GM12872 (cell line): ENCODE data around the gene IRF4.

Experiments
- TF ChIP-seq, protein P1 (sequence below): IDR thresholded peaks from 3 replicates; pipeline ENCODE4 v1.5.1; 2011; ENCODE audit warnings: low read depth, mild to moderate bottlenecking, low read length, moderate library complexity; ENCODE audit not compliant: insufficient read depth

The IRF4 gene

GRCh38 chr6:360349-360748 is 31.2 kb upstream of the IRF4 start:
- TF ChIP-seq, protein P1, sequence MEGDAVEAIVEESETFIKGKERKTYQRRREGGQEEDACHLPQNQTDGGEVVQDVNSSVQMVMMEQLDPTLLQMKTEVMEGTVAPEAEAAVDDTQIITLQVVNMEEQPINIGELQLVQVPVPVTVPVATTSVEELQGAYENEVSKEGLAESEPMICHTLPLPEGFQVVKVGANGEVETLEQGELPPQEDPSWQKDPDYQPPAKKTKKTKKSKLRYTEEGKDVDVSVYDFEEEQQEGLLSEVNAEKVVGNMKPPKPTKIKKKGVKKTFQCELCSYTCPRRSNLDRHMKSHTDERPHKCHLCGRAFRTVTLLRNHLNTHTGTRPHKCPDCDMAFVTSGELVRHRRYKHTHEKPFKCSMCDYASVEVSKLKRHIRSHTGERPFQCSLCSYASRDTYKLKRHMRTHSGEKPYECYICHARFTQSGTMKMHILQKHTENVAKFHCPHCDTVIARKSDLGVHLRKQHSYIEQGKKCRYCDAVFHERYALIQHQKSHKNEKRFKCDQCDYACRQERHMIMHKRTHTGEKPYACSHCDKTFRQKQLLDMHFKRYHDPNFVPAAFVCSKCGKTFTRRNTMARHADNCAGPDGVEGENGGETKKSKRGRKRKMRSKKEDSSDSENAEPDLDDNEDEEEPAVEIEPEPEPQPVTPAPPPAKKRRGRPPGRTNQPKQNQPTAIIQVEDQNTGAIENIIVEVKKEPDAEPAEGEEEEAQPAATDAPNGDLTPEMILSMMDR: no peak

DNA sequence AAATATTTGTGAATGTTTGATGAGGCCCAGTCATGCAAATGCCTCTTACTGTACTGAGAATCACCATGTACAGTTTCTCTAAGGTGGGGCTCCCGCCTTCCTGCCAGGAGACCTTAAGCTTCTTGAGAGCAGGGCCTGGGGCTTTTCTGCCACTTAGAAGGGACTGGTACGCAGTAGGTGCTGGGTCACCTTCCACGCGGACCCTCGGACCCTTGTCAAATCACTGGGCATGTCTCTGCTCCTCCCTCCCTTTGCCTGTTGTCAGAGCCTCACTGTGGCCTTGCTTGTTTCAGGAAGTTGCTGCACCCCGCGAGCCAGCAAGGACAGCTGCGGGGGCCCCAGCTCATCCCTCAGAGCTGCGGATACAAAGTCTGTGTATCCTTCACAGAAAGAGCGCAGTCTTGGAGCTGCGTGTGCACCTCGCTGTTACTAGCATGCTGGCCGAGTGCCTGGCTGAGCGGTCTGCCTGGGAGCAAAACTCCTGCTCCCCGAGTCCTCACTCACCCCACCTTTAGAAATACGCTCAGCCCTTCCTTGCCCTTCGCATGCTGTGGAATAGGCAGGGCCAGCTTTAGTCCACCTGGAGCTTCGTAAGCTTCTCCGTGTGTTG is 30.7 kb upstream of the IRF4 start:
- TF ChIP-seq, protein P1: no peak

- TF ChIP-seq, protein P1: no peak
These were observed 30.0 kb upstream of the IRF4 start for GRCh38 chr6:361411-362132.

GRCh38 chr6:362231-362923 is 29.2 kb upstream of the IRF4 start:
- TF ChIP-seq, protein P1: no peak

DNA sequence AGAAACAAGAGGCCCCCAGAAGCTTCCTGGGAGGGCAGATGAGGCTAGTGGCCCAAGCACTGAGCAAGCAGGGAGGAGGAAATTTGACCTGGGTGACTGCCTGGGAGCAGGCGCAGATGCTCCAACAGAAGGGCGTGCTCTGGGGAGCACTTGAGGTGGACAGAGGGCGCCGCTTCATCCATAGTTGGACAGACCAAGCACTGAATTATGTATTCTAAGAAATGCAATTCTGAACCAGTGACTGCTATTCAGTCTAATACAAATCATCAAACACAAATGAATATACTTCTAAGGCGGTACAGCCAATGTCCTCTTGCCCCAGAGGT is 28.7 kb upstream of the IRF4 start:
- TF ChIP-seq, protein P1: no peak

DNA sequence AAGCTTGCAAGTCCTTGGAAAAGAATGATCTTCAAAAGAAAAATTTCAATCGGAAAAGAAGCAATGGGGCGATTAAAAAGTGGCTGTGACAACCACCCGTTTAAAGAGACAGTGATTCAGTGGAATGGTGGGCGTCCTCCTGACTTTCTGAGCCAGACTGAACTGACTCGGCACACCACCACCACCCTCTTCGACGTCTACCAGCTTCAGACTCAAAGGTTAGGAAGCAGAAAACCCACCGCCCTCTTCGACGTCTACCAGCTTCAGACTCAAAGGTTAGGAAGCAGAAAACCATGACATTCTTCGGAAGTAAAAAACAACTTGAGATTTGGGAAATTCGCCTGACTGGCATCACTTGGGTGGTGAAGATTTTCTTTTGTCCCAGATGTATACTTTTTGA is 28.3 kb upstream of the IRF4 start:
- TF ChIP-seq, protein P1: no peak

DNA sequence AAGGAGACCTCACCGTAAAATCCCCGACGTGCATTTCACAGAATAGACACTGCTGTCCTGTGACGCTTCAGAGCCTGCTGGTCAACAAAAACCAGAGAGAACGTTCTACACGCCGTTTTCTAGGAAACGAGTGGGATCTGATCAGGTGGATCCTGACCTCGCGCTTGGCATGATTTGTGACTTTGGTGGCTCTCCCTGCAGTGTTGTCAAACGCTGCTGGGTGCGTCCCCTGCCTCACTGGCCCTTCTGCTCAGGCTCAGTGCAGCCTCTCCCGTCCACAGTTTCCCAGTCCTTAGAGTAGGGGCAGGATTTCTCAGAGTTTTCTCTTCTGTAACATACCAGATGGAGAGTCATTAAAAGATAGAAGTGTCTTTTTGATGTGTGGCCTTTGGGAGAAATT is 27.6 kb upstream of the IRF4 start:
- TF ChIP-seq, protein P1: no peak
